Adrenal gland (tissue), 12 donors: ENCODE measurements around the gene RAPGEF4. TPM values are rescaled to one million over a fixed set of nuclear protein-coding genes. Genes with fewer than 3 reads are reported as not detected.

Experiments used
- DNase-seq, 7 donors: peaks; one replicate each; pipeline ENCODE4 v3.0.0-alpha.2; 2019 to 2020
- H3K27ac ChIP-seq, 5 donors: fragments of 200-600 bp; sonication (generic) in 4 of 5; 1 replicate in 3 of 5; 2 replicates in 2 of 5; pipeline versions ENCODE4 v1.5.1 to v1.8.0; 2016 to 2020; ENCODE audit warnings: mild to moderate bottlenecking in 1 of 5
- H3K27me3 ChIP-seq: fragments of 200-600 bp; 2 replicates; pipeline ENCODE4 v1.8.0; 2021
- H3K36me3 ChIP-seq, 2 donors: fragments of 200-600 bp; replicated peaks in 1 of 2; 1 replicate in 1 of 2; 2 replicates in 1 of 2; pipeline versions ENCODE4 v1.5.1 to v1.8.0; 2018 to 2022
- H3K4me1 ChIP-seq, 2 donors: fragments of 200-600 bp; replicated peaks in 1 of 2; 1 replicate in 1 of 2; 2 replicates in 1 of 2; pipeline versions ENCODE4 v1.5.1 to v1.8.0; 2018 to 2021
- H3K4me3 ChIP-seq, 4 donors: fragments of 200-600 bp; sonication (generic) in 3 of 4; one replicate each; pipeline ENCODE4 v1.5.1; 2016 to 2018
- H3K9me3 ChIP-seq, 3 donors: fragments of 200-600 bp; sonication (generic) in 1 of 3; replicated peaks in 1 of 3; 1 replicate in 2 of 3; 2 replicates in 1 of 3; pipeline versions ENCODE4 v1.5.1 to v1.8.0; 2016 to 2021
- CTCF ChIP-seq, 6 experiments: fragments of 450-650 bp in 4 of 6; fragments of 200-600 bp in 2 of 6; sonication (generic) in 1 of 6; IDR thresholded peaks; 1 replicate in 5 of 6; 2 replicates in 1 of 6; pipeline versions ENCODE4 v1.5.1 to v1.8.0; 2016 to 2021; ENCODE audit warnings: antibody characterized with exemption in 6 of 6, mild to moderate bottlenecking in 2 of 6, moderate library complexity in 1 of 6
- POLR2A ChIP-seq, 2 donors: fragments of 450-650 bp; IDR thresholded peaks; one replicate each; pipeline ENCODE4 v1.6.1; 2017; ENCODE audit warnings: antibody characterized with exemption in 2 of 2, mild to moderate bottlenecking in 2 of 2, moderate library complexity in 1 of 2
- WGBS, 4 donors: extraction: QIAGEN DNeasy Blood & Tissue Kit in 2 of 4; methylation state at CpG; one replicate each; pipeline versions ENCODE4 v1.1.5 to v1.1.7; 2013 to 2017; 5-methylcytosine and 5-hydroxymethylcytosine counted together
- intact Hi-C, 2 donors: fragments of 100-400 bp; cut with DNase I; formaldehyde crosslinking; loops; one replicate each; pipeline versions ENCODE4 v1.14.1 to v1.15.0; 2022 to 2023
- polyA plus RNA-seq, 3 donors: library from polyadenylated mRNA; stranded (reverse); fragments of 200-250 nt in 2 of 3; fragments of 350-450 nt in 1 of 3; fragmentation: Illumina TruSeq in 1 of 3; extraction: RNeasy Lipid Tissue Mini Kit (QIAGEN cat#74804) in 1 of 3; gene quantifications; one replicate each; pipeline ENCODE4 v1.2.3, GENCODE V29; 2013 to 2014
- total RNA-seq, 9 donors: library from RNA; depleted of rRNA in 4 of 9; stranded (reverse); fragments of >200 nt in 4 of 9; fragments of 120-200 nt in 1 of 9; fragmentation: NEBNext Ultra II Directional in 1 of 9; extraction: Animal tissue kit (Norgen Biotek cat#: 25700) in 1 of 9; gene quantifications; one replicate each; pipeline versions ENCODE4 v1.1.0 to v1.2.4, GENCODE V29; 2013 to 2023
- donor health status: healthy with polysubstance abuse.
- donor health status: Bipolar disorder and iron deficiency.
- donor health status: DM: yes; HTN: yes; CAD: no.
- donor health status: DM: no; HTN: no; CAD: no.
- donor health status: DM: no; HTN: no; CAD: no.
- donor health status: DM: yes; HTN: yes; CAD: no.

RAPGEF4 gene
- total and polyA plus RNA-seq, 12 donors = 24.8 to 288 (median 101) TPM

GRCh38 chr2:172945510-172945850 lies 209.8 kb downstream of the RAPGEF4 start:
- TF ChIP-seq CTCF (IDR thresholded peaks at IDR 0.05) (no peak), POLR2A (IDR thresholded peaks at IDR 0.05) (no peak)
- intact Hi-C loops = no loop called here
- Histone ChIP-seq H3K27ac (no peak overlapping the region), H3K4me3 (no peak overlapping the region), H3K4me1 (peaks cover 17 to 29% of the 10 kb centered on the region in 2 donors), H3K27me3 (no peaks in the 10 kb centered on the region), H3K9me3 (no peaks in the 10 kb centered on the region), H3K36me3 (no peaks in the 10 kb centered on the region)
- WGBS, 4 donors = 90 to 94% (median 92%) methylated on average over 2 of the region's 2 CpGs
- DNase-seq = no peak

- H3K36me3 ChIP-seq = no peaks in the 10 kb centered on the region
- no peak overlapping the region for H3K4me3 ChIP-seq
- intact Hi-C loops = no loop called here
- no peaks in the 10 kb centered on the region for H3K9me3 ChIP-seq
- TF ChIP-seq CTCF (IDR thresholded peaks at IDR 0.05) = no peak
- no peak for TF ChIP-seq POLR2A (IDR thresholded peaks at IDR 0.05)
- H3K27ac ChIP-seq = no peak overlapping the region
- no peak for DNase-seq
- 68 to 82% (median 77%) methylated on average over 3 of the region's 3 CpGs for WGBS, 4 donors
- peaks cover 15 to 29% of the 10 kb centered on the region in 2 donors for H3K4me1 ChIP-seq
- H3K27me3 ChIP-seq = no peaks in the 10 kb centered on the region
Measured at GRCh38 chr2:172947461-172948153, 212.0 kb downstream of the RAPGEF4 start.

- no peak for TF ChIP-seq CTCF (IDR thresholded peaks at IDR 0.05)
- TF ChIP-seq POLR2A (IDR thresholded peaks at IDR 0.05) = no peak
- H3K9me3 ChIP-seq = no peaks in the 10 kb centered on the region
- no peaks in the 10 kb centered on the region for H3K27me3 ChIP-seq
- no peak for DNase-seq
- intact Hi-C loops = no loop called here
- peaks cover 0 to 13% of the 10 kb centered on the region in 2 donors for H3K4me1 ChIP-seq
- no peak overlapping the region for H3K27ac ChIP-seq
- H3K36me3 ChIP-seq = no peaks in the 10 kb centered on the region
- no peak overlapping the region for H3K4me3 ChIP-seq
Measured at GRCh38 chr2:172949522-172949921, 213.9 kb downstream of the RAPGEF4 start.

- H3K9me3 ChIP-seq = no peaks in the 10 kb centered on the region
- no peaks in the 10 kb centered on the region for H3K27me3 ChIP-seq
- peaks cover 0 to 9% of the 10 kb centered on the region in 2 donors for H3K4me1 ChIP-seq
- no peak for DNase-seq
- TF ChIP-seq CTCF (IDR thresholded peaks at IDR 0.05) = no peak
- TF ChIP-seq POLR2A (IDR thresholded peaks at IDR 0.05) = no peak
- no peak overlapping the region for H3K4me3 ChIP-seq
- intact Hi-C loops = no loop called here
- H3K27ac ChIP-seq = no peak overlapping the region
- H3K36me3 ChIP-seq = no peaks in the 10 kb centered on the region
Measured at GRCh38 chr2:172950565-172950964, 214.9 kb downstream of the RAPGEF4 start.
